Measurements from ENCODE around the gene DUSP22.
"Not testable (repeated sequence)": the region's sequence is repeated elsewhere in the genome, so short reads cannot be mapped to it uniquely, and the experiment has no call there.

Gene DUSP22

DNA sequence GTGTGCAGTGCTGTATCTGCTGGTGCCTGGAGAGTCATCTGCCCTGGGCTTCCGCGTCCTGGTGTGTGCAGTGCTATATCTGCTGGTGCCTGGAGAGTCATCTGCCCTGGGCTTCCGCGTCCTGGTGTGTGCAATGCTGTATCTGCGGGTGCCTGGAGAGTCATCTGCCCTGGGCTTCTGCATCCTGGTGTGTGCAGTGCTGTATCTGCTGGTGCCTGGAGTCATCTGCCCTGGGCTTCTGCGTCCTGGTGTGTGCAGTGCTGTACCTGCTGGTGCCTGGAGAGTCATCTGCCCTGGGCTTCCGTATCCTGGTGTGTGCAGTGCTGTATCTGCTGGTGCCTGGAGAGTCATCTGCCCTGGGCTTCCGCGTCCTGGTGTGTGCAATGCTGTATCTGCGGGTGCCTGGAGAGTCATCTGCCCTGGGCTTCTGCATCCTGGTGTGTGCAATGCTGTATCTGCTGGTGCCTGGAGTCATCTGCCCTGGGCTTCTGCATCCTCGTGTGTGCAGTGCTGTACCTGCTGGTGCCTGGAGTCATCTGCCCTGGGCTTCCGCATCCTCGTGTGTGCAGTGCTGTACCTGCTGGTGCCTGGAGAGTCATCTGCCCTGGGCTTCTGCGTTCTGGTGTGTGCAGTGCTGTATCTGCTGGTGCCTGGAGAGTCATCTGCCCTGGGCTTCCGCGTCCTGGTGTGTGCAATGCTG is 33.0 kb downstream of the DUSP22 start:
- DNase-seq, result not testable (repeated sequence)

DNA sequence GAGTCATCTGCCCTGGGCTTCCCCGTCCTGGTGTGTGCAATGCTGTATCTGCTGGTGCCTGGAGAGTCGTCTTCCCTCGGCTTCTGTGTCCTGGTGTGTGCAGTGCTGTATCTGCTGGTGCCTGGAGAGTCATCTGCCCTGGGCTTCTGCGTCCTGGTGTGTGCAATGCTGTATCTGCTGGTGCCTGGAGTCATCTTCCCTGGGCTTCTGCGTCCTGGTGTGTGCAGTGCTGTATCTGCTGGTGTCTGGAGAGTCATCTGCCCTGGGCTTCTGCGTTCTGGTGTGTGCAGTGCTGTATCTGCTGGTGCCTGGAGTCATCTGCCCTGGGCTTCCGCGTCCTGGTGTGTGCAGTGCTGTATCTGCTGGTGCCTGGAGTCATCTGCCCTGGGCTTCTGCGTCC is 33.8 kb downstream of the DUSP22 start:
- DNase-seq, result not testable (repeated sequence)

DNA sequence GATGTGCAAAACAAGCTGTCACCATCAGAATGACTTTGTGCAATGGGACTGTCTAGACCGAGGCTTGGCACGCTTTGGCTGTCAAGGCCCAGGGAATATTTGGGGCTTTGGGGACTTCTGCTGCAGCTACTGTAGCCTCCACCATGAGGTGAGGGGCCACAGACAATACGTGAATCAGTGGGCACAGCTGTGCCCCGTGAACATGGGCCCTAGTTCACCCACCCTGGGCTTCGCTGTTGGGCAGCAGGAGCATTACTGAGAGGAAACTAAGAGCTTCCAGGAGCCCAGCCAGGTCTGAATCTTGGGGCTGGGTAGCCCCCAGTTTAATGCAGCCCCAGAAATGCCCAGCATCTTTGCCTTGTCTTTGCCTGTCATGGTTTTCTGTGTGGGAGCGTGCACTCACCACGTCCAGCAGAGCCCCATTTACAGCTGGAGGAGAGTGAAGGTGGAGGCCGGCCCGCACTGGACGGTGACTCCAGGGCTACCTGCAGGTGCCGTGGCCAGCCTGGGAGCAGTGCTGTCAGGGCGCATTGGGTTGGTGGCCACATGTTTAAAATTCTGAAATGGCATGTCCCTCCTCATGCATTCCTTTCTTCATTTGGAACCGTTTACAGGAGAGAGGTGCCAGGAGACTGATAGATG is 34.7 kb downstream of the DUSP22 start:
- no peak for DNase-seq

DNA sequence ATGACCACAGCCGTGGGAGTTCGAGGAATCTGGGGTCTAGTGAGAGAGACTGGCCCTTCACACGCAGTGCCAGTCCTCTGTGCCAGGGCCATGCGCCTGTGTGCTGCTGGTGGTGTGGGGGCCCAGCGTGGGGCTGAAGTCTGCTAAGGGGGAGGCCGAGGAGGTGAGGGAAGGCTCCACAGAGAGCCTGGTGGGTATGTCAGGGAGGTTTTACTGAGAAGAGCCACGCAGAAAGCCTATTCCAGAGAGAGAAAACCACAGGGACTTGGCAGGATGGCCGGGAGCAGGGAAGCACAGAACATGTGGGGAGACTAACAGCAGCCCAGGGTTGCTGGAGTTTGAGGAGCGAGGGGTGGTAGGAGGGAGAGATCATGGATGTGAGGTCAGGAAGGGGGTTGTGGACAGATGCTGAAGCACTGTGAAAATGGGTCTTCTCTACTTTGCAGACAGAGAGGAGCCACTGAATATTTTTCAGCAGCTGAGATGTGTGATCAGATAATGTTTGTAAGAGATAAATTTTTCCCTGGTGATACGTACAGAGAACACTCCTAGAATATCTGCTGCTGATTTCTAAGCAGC is 35.3 kb downstream of the DUSP22 start:
- no peak for DNase-seq

DNA sequence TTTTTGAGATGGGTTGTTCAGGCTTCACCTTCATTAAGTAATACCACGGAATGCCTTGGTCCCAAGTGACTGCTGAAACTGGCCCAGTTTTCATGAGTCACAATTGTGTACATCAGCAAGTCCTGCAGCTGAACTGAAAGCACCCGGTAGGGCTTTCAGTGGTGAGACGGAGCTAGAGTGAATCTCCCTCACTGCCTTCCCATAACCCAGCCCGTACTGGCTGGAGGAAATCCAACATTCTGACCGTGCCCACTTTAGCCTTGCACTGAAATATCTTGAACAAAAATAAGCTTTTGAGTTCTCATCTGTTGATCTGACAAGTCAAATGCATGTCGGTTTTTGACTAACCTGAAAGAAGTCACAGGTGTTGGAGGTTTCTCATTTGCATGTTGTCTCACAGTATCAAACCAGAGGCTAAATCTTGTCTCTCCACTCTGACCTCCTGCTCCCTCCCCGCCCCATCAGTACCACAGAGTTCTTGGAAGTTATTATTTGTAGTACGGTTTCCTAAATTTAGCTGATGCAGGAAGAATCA is 35.9 kb downstream of the DUSP22 start:
- peak; percentile 66 for DNase-seq

DNA sequence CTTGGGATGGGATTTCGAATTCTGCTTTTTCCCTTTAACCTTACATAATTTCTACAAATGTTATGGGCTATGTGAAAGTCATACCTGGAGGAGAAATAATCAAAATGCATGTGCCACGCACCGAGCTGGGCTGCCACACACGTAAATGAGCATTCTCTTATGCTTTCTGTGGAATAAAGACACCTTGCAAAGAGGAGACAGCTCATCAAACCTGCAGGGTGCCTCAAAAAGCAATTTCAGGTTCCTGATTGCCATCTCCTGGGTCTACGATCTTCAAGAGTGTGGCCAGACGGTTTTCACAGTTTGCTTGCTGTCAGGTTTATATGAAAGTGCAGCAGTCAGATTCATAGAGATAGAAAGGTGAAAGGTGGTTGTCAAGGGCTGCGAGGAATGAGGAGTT is 36.6 kb downstream of the DUSP22 start:
- no peak for DNase-seq

DNA sequence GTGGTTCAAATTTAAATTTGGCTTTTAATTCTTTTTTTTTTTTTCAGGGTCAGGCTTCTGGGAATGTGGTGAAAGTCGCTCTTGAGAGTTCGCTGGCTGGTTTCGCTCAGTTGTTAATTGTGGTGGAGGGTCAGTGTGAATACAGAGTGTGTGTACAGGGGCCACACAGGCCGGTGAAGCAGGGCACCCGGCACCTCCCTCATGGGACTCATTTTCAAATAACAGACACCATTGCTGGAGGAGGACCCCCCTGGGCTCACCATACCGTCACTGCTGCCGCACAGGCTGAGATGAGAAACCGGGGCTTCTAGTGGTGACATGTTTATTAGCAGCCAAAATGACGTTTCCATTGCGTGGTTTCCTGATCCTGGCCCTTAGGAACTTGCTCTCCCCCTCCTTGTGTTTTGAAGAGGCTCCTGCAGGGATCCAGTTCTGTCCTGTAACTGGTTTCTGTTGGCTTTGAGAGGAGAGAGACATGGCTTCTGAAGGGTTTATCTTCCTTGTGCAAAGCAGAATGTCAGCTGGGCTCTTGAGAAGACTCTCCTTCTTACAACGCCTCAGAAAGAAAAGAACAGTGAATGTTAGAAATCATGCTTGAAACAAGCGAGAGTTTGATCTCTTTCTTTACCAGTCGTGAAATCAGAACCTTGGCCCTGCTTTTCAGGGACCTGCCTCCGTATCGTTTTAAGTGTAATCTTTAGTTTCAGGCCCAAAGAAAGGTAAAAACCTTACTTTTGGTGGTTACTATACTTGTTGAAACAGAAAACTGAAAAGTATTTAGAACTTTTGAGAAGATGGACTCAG is 37.8 kb downstream of the DUSP22 start:
- no peak for DNase-seq

DNA sequence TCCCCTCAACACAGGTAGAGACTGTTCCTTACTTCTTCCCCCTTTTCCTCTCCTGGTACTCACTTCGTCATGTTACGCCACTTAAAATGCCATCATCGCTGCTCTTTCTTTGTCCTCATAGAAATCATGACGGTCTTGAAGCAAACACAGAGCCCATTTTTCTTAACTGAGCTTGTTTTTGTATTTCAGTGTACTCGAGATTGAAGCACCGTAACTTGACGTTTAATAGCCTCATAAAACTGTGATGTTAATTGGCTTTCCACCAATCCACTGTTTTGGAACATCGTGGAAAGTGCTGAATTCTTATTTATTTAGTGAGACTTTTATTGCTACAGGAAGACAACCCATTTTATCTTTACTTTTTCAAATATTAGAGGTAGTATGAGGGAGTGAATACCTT is 38.7 kb downstream of the DUSP22 start:
- no peak for DNase-seq

DNA sequence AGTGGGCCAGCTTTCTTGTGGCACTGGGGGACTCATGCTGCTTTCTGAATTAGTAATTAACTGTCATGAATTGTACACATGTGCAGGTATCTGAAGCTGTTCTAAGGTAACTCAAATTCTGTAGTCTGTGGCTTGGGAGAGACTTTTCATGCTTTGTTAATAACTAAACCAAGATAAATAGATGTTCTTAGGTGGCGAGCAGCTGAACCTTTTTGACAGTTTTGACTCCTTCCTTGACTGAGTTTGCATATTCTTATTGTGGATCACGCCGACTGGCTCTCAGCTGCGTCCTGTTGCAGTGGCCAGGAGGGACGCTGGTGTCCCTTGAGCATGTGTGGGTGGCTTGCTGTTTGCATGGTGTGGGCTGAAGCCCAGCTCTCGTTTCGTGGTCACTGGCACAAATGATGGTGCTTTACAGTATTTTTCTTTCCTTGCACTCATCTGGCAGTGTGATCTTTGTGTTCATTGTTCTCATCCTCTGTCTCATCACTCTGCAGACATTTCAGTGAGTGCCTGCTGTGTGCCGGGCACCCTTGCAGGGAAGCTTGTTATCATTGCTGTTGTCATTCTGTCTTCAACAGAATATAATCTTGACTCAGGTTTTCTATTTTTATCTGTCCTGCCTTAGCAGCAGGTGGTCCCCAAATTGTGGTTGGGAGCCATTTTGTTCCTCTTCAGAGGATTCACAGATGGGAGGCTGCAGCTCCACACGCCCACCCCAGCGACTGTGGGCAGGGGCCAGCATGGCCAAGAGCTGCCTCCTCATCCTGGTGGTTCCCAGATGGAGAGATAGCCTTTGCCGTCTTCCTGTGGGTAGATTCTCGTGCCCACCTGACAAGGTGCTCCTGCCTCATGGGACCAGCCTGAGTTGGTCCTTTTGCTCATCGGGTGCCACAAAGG is 39.6 kb downstream of the DUSP22 start:
- no peak for DNase-seq

DNA sequence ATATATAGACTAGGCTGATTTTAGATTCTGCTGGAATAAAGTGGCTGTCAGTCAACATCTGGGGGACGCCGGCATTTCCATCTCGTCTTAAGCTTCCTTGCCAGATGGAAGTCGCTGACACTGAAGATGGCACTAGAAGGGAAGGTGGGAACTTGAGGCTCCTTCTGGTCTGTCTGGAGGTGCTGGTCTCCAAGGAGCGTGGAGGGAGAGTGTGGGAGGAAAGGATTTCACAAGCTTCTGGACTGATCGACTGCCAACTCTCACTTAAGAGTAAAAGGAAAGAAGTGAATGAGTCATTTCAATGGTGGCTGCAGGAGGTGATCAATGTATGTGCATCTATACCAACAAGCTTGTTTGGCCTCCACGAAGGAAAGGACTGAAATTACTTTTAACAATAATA is 40.4 kb downstream of the DUSP22 start:
- peak; percentile 26 for DNase-seq

DNA sequence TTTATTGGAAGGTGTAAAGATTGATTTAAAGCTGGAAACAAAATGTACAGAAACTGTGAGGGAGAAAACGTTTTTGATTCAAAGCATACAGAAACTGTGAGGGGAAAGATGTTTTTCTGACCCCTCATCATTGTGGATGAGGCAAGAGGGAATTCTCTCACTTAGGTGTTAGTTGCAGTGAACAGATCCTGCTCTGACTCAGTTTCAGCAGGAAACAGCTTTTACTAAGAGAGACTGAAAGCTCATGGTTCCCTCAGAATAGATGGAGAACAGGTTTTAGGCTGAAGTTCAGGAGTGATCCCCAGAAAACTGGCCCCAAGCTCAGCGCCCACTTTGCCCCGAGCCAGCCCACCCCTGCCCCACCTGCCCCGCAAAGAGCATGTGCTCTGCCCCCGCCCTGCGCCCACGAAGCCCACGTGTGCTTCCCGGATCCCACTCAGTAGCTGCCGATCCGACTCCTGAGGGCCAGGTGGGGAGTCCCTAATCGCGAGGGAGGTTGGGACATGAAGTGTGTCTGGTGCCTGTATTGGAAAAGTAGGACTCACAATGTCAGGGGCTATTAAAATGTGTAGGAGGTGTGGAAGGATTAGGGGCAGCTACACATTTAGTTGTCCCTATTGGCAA is 41.2 kb downstream of the DUSP22 start:
- DNase-seq, result no peak

DNA sequence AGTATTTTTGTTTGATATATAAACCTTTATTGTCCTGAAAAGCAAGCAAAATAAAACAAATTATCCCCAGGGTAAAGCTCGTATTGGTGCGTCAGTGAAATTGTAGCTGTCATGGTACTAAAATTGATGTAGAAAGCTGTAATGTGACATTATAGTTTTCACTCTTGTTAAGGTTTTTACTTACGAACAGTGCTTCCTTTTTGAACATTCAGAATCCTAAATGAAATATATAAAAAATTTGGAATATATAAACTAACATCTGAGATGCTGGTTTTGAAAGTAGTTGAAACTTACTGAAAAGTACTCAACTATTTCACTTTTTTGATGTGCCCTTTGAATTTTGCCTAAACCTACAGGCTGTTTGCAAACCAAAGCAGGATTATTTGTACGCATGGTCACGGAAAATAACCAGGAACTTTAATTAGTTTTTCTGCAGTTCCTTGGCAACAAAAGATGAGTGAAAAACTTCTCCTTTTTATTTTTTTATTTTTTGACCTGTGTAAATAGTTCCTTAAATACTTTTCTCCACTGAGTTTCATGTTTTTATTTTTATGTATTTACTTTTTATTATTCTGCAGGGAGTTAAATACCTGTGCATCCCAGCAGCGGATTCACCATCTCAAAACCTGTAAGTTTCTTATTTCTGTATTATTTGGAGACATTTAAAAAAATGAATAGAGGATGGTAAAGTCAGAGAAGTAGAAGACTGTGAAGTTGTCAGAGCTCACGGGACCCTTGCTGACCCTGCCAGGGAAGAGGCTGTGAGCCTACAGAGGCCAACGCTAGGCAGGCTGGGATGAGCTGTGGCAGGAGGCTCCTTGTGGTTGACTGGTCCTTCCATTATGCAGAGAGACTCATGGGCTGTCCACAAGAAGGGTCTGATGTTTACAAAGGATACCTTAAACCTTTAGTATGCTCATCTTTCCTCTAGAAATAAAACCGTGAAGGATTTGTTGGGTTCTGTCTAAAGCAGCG is 42.5 kb downstream of the DUSP22 start:
- no peak for DNase-seq

DNA sequence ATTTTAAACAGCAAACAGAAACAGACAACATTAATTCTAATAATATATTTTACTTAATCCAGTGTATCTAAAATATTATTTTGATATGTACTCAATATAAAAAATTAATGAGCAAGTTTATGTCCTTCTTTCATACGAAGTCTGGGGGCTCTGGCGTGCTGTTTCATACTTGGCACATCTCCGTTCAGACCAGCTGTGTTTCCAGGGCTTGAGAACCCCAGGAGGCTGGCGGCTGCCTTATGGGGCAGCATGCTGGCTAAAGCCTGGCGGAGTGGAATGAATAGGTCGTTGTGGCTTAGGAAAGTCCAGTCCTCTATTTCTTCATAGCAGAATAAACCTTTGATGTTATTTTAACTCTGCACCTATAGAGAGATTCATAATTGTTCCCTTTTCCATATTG is 43.3 kb downstream of the DUSP22 start:
- DNase-seq, result no peak

DNA sequence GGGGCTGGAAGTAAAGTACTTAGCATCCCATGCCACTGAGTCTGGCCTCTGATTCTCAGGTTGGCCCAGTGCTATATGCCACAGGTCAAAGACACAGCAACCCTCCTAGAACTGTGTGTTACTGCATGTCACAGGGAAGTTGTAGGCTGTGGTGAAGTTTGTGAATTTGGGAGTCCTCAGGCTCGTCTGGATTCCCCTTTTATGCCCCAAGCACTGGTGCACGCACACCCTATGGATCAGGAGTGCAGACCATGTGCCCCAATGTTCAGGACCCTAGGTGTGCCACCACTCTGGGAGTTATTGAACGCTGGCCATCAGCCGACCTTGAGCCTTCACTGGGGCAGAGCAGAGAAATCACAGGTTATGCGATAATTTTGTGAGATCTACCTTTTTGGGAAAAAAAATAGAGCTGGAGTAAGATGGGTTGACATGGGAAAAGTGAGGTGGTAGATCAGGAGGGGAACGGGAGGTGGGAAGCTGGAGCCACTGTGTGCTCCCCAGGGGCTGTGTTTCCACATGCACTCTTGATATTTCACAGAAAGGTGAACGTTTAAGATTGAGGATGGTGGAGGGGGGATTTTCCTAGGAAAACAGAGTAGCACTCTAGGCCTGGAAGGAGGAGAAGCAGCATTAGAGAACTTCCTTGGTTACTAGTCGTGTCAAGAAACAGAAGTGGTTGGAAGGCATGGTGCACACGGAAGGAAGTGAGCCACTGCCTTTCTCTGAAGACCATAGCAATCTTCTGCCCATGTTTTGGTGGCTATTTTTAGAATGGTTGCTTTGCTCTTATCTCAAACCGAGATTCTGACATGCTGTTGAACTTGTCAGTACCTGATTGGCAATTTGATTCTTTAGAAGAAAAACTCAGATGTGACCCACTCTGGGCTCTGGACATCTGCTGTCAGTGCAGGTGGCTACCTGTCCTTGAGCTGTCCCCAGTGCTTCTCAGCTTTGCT is 44.1 kb downstream of the DUSP22 start:
- DNase-seq, result peak; percentile 70

DNA sequence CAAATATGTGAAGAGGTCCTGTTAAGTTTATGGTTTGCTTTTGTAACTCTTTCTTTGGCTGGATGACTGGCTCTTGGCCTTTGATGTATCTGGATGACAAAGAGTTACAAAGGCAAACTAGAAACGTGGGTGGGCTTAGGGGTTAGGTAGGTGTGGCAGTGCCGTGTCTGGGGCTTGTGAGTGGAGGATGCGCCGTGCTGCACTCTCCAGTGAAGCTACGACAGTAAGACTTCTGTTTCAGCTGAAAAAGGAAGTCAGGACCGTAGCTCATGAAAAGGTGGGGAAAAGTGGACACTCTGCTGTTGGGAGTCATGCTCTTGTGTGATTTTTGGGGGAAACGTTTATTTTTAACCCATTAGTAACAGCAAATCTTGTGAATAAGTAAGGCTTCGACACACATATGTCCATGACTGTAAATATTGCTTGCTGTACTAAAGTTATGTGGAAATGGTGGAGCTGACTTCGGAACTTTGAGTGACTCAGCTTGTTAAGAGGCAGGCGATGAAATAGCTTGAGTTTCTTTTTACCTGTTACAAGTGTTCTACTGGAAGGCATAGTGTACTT is 45.6 kb downstream of the DUSP22 start:
- DNase-seq, result peak; percentile 56

DNA sequence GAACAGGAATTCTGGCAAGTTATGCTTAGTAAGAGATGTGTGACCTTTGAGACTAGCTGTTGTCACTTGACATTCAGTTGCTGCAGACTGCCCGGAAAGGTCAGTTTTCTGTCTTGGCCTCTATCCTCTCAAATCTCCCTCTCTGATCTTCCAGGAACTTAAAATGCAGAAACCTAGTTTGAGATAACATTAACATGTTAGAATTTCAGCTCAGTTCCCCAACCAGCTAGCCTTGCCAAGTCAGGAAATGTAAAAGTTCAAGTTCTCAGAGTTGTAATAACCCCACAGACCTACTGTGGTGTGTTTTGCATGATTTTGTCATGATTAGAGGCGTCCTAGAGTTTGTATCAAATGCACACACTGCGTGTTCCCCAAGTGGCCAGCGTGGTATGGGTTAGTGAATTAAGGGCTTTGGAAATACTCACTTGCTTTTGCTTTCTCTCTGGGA is 46.6 kb downstream of the DUSP22 start:
- DNase-seq, result peak; percentile 35

DNA sequence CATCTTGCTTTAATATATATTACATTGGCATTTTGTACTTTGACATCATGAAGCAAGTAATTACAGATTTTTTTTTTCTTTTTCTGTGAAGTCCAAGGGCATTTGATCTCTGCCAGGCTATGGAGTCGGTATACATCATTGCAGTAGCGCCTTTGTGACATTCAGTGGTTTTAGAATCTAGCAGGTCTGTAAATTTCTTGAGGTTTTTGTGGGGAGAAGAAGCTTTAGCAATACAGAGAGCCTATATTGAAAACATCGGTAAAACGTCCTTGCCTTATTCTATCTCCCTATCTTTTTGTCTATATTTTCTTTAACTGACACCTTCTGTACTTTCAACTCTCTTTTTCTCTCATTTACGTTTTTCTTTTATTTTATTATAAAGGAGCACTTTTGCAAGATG is 47.2 kb downstream of the DUSP22 start:
- no peak for DNase-seq

DNA sequence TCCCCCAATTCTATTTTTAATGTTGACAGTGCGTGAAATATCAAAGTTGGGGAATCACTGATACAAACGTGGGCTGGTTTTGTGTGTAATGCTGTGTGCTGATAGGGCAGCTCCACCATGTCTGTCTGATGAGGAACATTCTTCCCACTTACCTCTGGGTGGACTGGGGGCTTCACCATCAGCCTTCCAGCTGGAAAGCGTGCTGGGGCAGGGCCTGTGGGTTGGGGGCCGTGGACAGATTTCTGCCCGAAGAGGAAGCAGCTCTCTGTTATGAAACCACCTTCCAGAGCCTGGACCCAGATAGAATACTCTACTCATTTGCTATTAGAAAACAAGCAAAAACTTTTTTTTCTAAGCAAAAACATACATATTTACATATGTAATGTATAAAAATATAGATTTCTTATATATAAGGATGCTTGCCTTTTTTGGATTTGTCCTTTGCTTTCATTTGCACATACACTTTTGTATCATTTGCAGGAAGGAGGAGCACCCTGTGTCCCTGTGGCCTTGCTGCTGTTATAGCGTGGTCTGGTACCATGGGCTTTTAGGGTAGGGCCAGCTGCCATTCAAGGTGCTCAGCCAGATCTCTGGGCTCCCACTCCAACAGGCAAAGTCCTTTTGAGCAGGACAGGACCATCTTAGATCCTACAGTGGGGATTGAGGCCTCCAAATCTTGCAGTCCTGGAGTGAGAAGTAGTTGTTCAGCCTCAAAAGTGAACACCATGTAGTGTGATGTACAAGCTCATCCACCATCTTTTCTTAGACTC is 48.1 kb downstream of the DUSP22 start:
- DNase-seq, result no peak

All from inflammatory macrophage treated with lipopolysaccharide for 4 hours (primary cell).